HEK293T (cell line): ENCODE results near the gene SYT12.

Source experiments
- ARNT ChIP-seq: fragments of 450-650 bp; IDR thresholded peaks from 2 replicates; pipeline ENCODE4 v1.6.1; 2017; ENCODE audit warnings: mild to moderate bottlenecking
- ELF4 ChIP-seq: fragments of 450-650 bp; IDR thresholded peaks from 2 replicates; pipeline ENCODE4 v1.6.1; 2017; ENCODE audit warnings: antibody characterized with exemption
- FOXM1 ChIP-seq: fragments of 450-650 bp; IDR thresholded peaks from 2 replicates; pipeline ENCODE4 v1.6.1; 2017; ENCODE audit warnings: mild to moderate bottlenecking, borderline replicate concordance
- L3MBTL2 ChIP-seq: fragments of 450-650 bp; conservative IDR thresholded peaks from 2 replicates; pipeline ENCODE4 v1.6.1; 2016; ENCODE audit warnings: mild to moderate bottlenecking
- NFRKB ChIP-seq: fragments of 450-650 bp; IDR thresholded peaks from 2 replicates; pipeline ENCODE4 v1.6.1; 2016; ENCODE audit warnings: mild to moderate bottlenecking, moderate library complexity
- SUZ12 ChIP-seq: fragments of 450-650 bp; IDR thresholded peaks from 2 replicates; pipeline ENCODE4 v1.6.1; 2016; ENCODE audit warnings: mild to moderate bottlenecking
- TARDBP ChIP-seq: fragments of 450-650 bp; IDR thresholded peaks from 2 replicates; pipeline ENCODE4 v1.6.1; 2016
- ZNF384 ChIP-seq: fragments of 450-650 bp; IDR thresholded peaks from 2 replicates; pipeline ENCODE4 v1.6.1; 2016
- TF ChIP-seq, protein P1 (sequence below): fragments of 450-650 bp; IDR thresholded peaks from 2 replicates; pipeline ENCODE4 v1.6.1; 2016

- TF ChIP-seq NFRKB (no peak), ZNF384 (no peak), ARNT (no peak), TARDBP (no peak), FOXM1 (no peak), SUZ12 (no peak), ELF4 (no peak), L3MBTL2 (no peak)
- TF ChIP-seq, protein P1, sequence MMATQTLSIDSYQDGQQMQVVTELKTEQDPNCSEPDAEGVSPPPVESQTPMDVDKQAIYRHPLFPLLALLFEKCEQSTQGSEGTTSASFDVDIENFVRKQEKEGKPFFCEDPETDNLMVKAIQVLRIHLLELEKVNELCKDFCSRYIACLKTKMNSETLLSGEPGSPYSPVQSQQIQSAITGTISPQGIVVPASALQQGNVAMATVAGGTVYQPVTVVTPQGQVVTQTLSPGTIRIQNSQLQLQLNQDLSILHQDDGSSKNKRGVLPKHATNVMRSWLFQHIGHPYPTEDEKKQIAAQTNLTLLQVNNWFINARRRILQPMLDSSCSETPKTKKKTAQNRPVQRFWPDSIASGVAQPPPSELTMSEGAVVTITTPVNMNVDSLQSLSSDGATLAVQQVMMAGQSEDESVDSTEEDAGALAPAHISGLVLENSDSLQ = no peak
Observed at GRCh38 chr11:67027943-67028542, 5.1 kb downstream of the SYT12 start.
